ENCODE results near the gene NET1.

The NET1 gene

GRCh38 chr10:5504146-5505072 lies 92.1 kb downstream of the NET1 start:
- DNase-seq: peak; percentile 11

- DNase-seq: no peak
Observed at GRCh38 chr10:5506246-5506645, 93.9 kb downstream of the NET1 start.

- DNase-seq: no peak
Observed at GRCh38 chr10:5506751-5507648, 94.6 kb downstream of the NET1 start.

DNA sequence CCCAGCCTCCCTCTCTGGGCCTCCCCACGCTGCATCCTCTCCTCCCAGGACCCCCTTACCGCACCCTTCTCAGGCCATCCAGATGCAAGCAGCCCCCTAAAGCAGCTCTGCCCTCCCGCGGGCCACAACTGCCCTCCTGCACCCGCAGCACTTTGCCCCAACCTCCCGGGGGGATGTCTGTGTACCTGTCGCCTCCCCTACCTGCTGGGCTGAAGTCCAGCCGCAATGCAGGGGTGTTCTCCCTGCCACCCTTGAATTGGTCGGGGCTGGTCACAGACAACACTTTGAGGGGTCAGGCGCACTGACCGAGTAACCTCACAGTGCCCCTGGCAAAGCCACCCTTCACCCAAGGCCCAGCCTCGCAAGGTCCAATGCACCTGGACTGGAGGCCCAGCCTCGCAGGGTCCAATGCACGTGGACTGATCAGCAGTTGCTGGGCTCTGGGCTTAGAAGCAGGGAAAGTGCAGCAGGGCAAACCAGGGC lies 95.3 kb downstream of the NET1 start:
- no peak for DNase-seq

DNA sequence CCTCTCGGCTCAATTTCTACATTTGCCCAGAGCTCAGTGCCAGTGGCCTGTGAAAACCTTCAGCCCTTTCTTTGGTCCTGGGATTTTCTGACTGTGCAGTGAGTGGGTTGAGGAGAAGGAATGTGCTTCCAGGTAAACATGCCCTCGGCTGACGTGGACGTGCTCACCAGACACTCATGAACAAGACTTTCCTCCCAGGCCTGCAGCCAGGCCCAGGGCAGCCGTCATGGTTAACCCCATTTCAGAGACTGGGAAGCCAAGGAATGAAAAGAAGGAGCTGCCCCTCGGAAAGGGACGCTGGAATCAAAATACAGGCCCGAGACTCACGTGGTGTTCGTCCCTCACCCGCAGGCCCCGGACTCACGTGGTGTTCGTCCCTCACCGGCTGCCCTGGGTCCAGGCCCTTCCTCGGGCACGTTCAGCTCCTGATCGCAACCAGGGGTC lies 95.8 kb downstream of the NET1 start:
- no peak for DNase-seq

Data from NCI-H1105 treated with DMSO at 0.1 percent for 48 hours (cell line).